DMS114 treated with DMSO at 0.1 percent for 48 hours (cell line): ENCODE data around the gene PLCB4.

Experiments
- DNase-seq: peaks from one replicate; lab custom pipeline; 2025; ENCODE audit not compliant: unreplicated experiment; lab: John Stamatoyannopoulos, UW

The PLCB4 gene

GRCh38 chr20:9166153-9166780, 97.4 kb downstream of the PLCB4 start:
- DNase-seq, result no peak

- DNase-seq, result no peak
These were observed 100.5 kb downstream of the PLCB4 start for GRCh38 chr20:9169409-9169808.

GRCh38 chr20:9172851-9173250, 104.0 kb downstream of the PLCB4 start:
- DNase-seq, result no peak

DNA sequence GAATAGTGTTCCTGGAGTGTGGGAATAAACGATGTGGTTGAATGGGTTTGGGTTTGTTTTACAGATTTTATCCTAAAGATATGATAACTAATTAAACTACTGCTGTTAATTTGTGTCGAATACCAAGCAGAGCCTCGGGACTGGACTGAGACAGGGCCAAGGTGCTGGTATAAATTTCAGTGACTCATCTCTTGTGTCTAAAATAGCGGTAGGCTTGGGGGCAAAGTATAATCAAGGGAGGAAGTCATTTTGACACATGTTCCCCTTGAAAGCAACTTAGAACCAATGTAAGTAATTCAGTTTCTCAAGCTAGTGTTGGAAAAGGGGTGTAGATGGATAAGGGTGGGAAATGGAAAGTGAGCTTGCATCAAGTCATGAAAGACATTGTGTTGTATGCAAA, 108.4 kb downstream of the PLCB4 start:
- DNase-seq, result no peak

DNA sequence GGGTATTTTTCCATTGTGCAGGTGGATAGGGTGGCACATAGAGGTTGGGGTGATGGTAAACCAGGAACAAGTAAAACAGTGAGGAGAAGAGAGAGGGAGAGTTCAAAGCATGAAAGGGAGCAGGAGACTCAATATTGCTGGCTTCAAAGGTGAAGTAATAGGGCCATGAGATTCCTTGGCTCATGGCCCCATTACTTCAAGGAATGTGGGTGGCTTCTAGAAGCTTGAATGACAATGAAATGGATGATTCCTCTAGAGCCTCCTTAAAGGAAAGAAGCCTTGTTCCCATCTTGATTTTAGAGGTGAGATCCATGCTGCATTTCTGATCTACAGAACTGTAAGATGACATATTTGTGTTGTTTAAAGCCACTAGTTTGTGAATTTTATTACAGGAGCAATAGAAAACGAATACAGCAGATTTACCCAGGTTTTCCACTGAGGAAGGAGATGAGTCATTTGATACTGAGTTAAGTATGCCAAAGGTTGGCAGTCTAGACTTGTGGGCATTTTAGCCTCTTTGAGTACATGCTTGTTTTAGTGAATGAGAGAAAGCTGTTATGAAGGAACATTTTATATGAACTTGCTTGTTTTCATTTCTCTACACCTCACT, 110.4 kb downstream of the PLCB4 start:
- no peak for DNase-seq

DNA sequence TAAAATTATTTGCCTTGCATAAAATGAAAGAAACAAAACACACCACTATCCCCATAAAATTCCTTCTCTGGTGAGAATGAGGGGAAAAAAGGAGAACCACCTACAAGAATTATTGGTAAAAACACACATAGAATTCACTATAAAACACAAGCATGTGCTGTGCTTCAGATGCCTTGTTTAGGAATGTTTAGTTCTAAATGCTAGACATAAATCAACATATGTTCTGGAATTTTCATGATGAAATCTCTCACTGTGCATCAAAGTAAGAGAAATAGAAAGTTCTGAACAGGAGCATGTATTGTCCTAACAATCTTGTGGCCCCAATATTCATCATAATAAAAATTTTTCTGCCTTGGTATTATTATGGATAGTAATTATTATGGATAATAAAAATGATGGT, 111.0 kb downstream of the PLCB4 start:
- DNase-seq, result no peak

- no peak for DNase-seq
These were observed 111.8 kb downstream of the PLCB4 start for GRCh38 chr20:9180481-9181257.

DNA sequence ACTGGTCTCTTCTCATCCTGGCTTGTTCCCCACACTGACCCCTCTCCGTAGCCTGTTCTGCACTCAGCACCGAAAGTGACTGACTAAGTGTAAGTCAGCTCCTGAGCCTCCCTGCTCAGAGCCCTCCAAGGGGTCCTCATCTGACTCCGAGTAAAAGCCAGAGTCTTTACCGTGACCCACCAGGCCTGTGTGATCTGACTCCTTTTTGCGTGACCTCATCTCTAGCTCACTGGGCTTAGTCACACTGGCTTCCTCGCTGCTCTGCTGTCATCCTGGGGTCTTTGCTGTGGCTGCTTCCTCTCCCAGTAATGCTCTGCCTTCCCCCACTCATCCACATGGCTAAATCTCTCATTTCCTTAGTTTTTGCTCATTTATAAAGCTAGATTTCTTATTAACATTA, 116.6 kb downstream of the PLCB4 start:
- no peak for DNase-seq

DNA sequence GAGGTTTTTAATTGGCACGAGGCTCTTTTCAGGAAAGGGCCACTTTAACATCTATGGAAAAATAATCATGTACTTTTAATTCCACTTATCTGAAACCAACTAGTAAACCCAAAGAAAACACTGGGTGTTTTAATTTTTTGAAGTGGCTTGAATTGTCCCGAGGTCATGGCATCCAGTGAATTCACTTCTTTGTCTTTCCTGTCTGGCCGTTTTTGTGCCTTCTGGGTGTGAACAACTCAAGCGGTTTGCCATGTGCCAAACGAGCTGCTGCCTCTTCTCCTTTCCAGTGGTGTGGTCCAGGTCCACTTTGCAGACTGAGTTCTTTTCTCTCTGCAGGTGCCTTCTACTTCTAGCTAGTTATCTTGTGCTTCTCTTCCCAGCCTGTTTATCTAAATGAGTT, 117.5 kb downstream of the PLCB4 start:
- no peak for DNase-seq

DNA sequence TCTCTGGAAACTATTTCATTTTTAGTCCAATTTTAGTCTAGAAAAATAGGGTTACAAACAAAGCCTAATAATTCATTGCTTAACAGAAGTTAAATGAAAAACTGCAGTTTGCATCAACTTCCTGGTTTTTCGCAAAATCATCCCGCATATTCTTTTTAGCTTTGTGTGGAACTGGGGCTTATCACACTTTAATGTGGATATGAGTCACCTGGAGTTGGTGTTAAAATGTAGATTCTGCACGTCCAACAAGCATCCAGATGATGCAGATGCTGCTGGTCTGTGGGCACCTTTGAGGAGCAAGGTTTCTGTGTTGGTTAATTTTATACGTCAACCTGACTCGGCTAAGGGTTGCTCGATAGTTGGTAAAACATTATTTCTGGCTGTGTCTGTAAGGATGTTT, 126.1 kb downstream of the PLCB4 start:
- DNase-seq, result no peak

DNA sequence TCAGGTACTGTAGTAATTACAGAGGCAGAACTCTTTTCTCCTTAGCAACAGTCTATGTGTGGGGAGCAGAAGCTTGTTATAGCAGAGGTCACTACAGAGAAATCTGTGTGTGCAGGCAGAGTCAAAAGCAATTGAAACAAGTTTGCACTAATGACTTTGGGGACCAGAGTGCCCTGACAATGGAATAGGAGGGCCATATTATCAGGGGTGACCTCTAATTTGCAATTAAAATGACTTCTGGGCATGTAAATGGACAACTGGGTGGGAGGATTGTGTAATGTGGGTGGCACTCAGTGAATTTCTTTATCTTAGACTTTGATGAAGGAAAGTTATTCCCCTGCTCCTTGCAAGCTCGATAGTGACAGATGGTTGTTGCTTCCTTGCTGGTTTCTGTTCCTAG, 127.2 kb downstream of the PLCB4 start:
- no peak for DNase-seq

GRCh38 chr20:9198460-9198859, 129.6 kb downstream of the PLCB4 start:
- no peak for DNase-seq

DNA sequence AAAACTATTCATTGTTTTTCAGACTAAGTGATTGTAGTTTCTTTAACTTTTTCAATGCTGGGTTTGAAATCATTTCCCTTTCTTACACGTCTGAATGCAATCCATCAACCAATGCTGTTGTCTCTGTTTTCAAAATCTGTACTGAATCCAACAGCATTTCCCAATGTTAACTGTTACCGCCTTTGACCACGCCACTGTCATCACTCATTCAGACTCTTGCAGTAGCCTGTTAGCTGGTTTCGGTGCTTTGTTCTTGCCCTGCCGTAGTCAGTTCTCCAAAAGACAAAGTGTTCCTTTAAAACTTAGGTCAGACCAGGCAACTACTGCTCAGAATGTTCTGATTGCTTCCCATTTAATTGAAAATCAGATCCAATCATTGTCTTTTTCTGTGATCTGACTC, 131.3 kb downstream of the PLCB4 start:
- DNase-seq, result no peak

DNA sequence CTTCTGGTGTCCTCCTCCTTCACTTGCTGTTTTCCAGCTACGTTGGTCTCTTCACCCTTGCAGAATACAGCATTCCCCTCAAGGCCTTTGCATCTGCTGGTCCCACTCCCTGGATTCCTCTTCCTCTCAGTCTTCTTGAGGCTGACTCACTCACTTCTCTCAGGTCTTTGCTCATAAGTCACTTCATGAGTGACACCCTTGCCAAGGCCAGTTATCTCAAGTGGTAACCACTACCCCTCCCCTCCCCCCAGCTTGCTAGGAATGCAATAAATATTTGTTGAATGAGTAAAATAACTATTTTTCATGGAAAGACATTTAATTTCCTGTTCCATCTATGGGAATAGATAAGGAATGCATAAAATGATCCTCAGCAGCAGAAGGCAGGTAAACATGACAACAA, 131.7 kb downstream of the PLCB4 start:
- DNase-seq, result no peak

DNA sequence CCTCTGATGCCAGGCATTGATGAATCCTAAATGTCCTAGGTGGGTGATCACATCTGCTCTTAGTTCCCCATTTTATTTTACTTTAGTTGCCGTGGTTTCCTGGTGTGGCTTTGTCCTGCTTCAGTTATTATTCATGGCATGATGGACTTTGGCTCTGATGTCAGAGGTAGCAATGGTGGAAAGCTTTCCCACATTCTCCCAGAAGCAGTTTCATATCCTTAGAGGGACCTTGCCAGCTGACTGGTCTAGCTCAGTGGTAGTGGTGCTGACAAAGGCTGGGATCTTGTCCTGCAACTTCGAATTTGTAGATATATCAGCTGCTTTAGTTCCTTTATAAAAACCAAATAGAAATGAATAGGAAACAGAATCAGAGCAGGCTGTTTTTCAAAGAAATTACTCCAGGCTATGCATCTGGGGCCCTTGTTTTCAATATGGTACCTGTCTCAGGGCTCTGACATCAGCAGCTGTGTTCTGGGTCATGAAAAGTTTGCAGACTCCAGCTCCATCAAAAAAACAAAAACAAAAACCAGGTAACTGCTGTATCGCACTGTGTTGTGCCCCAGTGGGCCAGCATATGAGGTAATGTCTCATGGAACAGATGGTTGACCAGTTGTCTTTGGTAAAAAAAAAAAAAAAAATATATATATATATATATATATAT, 133.7 kb downstream of the PLCB4 start:
- DNase-seq, result no peak

DNA sequence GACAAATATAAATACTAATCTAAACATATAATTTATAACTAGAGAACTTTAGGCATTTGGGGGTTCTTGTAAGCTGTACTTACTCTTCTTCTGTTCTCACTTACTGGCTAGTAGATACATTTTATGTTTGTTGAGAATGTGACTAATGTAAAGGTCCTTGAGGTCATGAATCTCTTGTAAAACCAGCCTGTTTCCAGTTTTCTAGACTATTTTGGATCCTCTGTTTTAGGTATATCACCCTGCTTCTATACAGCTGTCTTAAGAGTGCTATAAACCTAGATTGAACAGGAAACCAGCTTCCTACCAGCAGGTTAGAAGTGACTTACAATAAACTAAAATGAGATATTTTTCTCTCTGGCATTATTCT, 134.2 kb downstream of the PLCB4 start:
- no peak for DNase-seq

- DNase-seq, result no peak
These were observed 136.1 kb downstream of the PLCB4 start for GRCh38 chr20:9204979-9205378.

- DNase-seq, result no peak
These were observed 137.6 kb downstream of the PLCB4 start for GRCh38 chr20:9206486-9206885.

DNA sequence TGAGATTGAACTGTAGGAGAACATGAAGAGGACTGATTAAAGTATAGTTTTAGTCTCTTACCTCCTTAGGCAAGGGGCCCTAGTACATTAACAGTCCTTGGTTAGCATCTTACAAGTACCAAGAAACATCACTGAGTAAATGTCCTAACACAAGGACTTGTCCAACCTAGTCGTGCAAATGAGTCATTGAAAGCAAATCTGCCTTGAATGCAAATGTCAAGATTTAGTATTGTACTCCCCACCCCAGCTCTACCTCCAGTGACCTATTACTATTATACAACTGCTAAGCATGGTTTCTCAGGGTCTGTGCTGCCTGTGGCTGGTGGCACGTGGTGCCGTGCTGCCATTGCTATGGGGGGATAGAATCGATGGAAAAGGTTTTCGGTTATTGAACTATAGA, 138.4 kb downstream of the PLCB4 start:
- DNase-seq, result no peak

DNA sequence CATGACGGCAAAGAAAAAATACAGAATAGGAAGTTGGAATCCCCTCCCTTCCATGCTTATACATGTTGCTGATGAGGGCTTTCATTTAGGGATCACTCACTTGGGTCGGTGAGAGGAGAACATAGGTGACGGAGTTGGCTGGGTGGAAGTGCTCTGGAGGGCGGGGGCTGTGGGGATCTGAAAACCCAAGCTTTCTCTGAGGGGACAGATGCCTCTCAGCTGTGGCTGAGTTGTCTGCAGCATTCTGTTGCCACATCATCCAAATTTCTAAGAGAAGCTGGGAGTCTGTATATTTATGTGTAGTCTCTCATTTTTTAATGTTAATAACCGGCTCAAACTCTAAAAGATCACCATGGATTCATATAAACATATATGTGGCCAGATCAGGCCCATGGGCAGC, 141.5 kb downstream of the PLCB4 start:
- DNase-seq, result no peak

DNA sequence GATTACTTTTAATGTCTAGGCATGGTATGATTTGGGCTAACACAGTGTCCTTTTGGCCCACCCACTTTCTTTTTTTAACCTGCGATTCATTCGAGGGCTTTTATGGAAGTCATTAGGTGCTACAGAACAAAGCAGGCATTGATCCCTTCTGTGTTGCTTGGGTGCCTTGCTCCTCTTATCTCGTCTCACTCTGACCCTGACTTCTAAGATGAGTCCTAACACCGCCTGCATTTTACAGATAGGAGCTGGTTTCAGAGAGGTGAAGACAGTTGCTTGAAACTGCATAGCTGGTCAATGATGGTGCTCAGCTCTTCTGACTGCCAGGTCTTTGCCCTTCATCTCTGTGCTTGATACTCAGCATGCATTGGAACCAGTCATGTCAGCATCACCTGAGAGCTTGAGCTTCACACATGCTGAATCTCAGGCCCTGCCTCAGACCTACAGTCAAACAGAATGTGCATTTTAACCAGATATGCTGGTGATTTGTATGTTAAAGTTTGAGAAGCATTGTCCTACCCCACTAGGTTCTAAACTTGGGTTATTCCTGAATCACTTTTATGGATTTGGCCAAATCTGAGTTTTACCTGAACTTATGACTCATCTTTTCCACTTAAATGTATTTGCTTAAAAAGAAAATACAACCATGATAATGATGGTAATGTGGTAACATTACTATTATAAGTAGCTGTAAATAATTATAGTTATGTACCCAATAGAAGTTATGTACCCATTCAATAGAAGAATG, 142.3 kb downstream of the PLCB4 start:
- no peak for DNase-seq
